SK-N-SH (cell line): Measurements from ENCODE around the gene PHLDB2. TPM values are rescaled to one million over a fixed set of nuclear protein-coding genes. Genes with fewer than 3 reads are reported as not detected.

Experiments
- polyA plus RNA-seq, 3 experiments: library from polyadenylated mRNA; depleted of rRNA; stranded (reverse); fragments of >200 nt; gene quantifications; 2 replicates each; pipeline ENCODE4 v1.2.3, GENCODE V29; 2012

Gene PHLDB2
- polyA plus RNA-seq, 1 of the 3 experiments (the other 2 are of a cell fraction): 18.0 TPM

Other genes with a start within 250 kb of the PHLDB2 start
- gene PLCXD2, start 184.6 kb upstream of the PHLDB2 start, polyA plus RNA-seq (2012; rRNA removed): 3.9 and 6.5 TPM in 2 replicates
- 14.8 and 18.3 TPM in 2 replicates for gene ABHD10, start 119.8 kb downstream of the PHLDB2 start, polyA plus RNA-seq (2012; rRNA removed)
- gene TAGLN3, start 139.7 kb downstream of the PHLDB2 start, polyA plus RNA-seq (2012; rRNA removed): 19.6 and 24.2 TPM in 2 replicates
- gene TMPRSS7, start 175.5 kb downstream of the PHLDB2 start, polyA plus RNA-seq (2012; rRNA removed): 0.02 and 0.03 TPM in 2 replicates
- 5.4 and 8.7 TPM in 2 replicates for gene C3orf52, start 227.1 kb downstream of the PHLDB2 start, polyA plus RNA-seq (2012; rRNA removed)